D721Med (cell line): ENCODE measurements around the gene TTYH3.

Experiments used
- DNase-seq: peaks from one replicate; pipeline ENCODE4 v3.0.0; 2011; ENCODE audit warnings: low spot score; ENCODE audit not compliant: insufficient read length
- FAIRE-seq: peaks from 2 replicates; lab custom pipeline; 2011; peaks lifted over from hg19 to GRCh38; lab: Jason Lieb, UNC
- CTCF ChIP-seq: IDR thresholded peaks from 2 replicates; pipeline ENCODE4 v1.5.1; 2012; ENCODE audit warnings: mild to moderate bottlenecking, control low read depth; ENCODE audit not compliant: insufficient read depth; ENCODE audit errors: missing control alignments

The TTYH3 gene

DNA sequence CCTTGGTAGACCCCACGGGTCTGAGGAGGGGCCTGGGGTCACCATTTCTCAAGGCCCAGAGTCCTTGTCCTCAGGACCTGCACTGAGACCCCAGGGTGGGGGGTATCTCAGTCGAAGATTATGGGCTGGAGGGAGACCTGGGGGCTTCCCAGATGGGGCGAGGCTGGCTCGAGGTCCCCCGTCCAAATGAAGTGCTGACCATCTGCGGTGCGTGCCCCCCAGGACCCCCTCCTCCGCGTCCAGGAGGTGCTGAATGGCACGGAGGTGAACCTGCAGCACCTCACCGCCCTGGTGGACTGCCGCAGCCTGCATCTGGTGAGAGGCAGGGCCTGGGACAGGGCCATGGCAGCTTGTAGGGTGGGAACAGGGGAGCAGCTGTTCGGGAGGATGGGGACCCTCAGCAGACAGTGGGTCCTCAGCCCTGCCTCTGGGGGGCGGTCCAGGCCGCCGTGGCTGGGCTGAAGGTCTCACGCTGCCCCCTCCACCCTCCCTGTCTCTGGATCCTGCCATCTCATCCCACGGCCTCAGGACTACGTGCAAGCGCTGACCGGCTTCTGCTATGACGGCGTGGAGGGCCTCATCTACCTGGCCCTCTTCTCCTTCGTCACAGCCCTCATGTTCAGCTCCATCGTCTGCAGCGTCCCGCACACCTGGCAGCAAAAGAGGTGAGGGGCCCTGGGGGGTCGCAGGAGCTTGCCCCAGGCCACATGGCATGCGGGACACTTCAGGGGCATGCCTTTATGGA, 24.3 kb downstream of the TTYH3 start:
- DNase-seq (no peak), FAIRE-seq (no peak)
- TF ChIP-seq CTCF, result no peak

GRCh38 chr7:2657208-2657607, 25.4 kb downstream of the TTYH3 start:
- no peak for FAIRE-seq
- no peak for DNase-seq
- no peak for TF ChIP-seq CTCF

DNA sequence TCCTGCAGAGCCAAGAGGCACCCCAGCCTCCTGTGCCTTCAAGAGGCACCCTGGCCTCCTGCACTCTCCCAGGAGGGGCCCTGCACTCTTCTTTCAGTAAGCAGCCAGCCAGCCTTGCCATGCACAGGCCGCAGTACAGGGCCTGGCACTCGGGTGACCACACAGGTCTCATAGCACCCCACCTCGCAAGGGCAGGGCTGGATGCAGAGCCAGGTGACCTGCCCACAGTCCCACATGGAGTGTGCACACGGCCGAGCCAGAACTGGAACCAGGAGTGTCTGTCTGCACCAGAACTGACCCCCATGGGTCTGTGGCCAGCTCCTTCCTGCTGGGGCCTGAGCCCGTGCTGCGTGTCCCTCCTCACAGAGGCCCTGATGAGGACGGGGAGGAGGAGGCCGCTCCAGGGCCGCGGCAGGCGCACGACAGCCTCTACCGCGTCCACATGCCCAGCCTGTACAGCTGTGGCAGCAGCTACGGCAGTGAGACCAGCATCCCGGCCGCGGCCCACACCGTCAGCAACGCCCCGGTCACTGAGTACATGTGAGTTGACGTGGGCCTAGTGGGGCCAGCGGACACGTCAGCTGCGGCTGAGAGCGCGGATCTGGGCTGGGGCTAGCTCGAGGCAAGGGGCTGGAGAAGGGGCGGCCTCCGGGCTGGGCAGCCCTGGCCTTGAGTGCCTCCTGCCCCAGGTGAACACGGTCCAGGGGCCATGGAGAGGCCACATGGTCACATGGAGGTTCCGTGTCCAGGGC, 26.3 kb downstream of the TTYH3 start:
- no peak for DNase-seq
- no peak for FAIRE-seq
- no peak for TF ChIP-seq CTCF

- FAIRE-seq (no peak), DNase-seq (no peak)
- TF ChIP-seq CTCF, result no peak
These were observed 27.2 kb downstream of the TTYH3 start for GRCh38 chr7:2658941-2659340.

- FAIRE-seq (no peak), DNase-seq (no peak)
- TF ChIP-seq CTCF, result no peak
These were observed 28.0 kb downstream of the TTYH3 start for GRCh38 chr7:2659556-2660358.

GRCh38 chr7:2660359-2661095, 28.7 kb downstream of the TTYH3 start:
- DNase-seq, result no peak
- TF ChIP-seq CTCF, result no peak
- no peak for FAIRE-seq
